Karpas-422 (cell line): ENCODE measurements around the gene ZFP1. TPM values are rescaled to one million over a fixed set of nuclear protein-coding genes. Genes with fewer than 3 reads are reported as not detected.

Experiments
- DNase-seq: peaks from one replicate; pipeline ENCODE4 v3.0.0-alpha.2; 2015
- H2AFZ ChIP-seq: fragments of 200-600 bp; sonication (generic); 2 replicates; pipeline ENCODE4 v1.6.1; 2014; ENCODE audit warnings: antibody characterized with exemption, low read length, mixed read lengths
- H3K27ac ChIP-seq: fragments of 200-600 bp; sonication (generic); 2 replicates; pipeline ENCODE4 v1.5.1; 2014; ENCODE audit warnings: mild to moderate bottlenecking, low read length, moderate library complexity
- H3K27me3 ChIP-seq: fragments of 200-600 bp; sonication (generic); 2 replicates; pipeline ENCODE4 v1.6.1; 2014; ENCODE audit warnings: low read length, mixed read lengths
- H3K36me3 ChIP-seq: fragments of 200-600 bp; sonication (generic); 2 replicates; pipeline ENCODE4 v1.6.1; 2014; ENCODE audit warnings: low read length, mixed read lengths; ENCODE audit not compliant: insufficient read depth
- H3K4me1 ChIP-seq: fragments of 200-600 bp; sonication (generic); 2 replicates; pipeline ENCODE4 v1.6.1; 2014; ENCODE audit warnings: mild to moderate bottlenecking, low read length, mixed read lengths
- H3K4me2 ChIP-seq: fragments of 200-600 bp; sonication (generic); 2 replicates; pipeline ENCODE4 v1.6.1; 2014; ENCODE audit warnings: low read length, low read depth, mild to moderate bottlenecking; ENCODE audit not compliant: poor library complexity, severe bottlenecking
- H3K4me3 ChIP-seq: fragments of 200-600 bp; sonication (generic); 2 replicates; pipeline ENCODE4 v1.5.1; 2014; ENCODE audit warnings: mild to moderate bottlenecking, antibody characterized with exemption, low read length, mixed read lengths
- H3K79me2 ChIP-seq: fragments of 200-600 bp; sonication (generic); 2 replicates; pipeline ENCODE4 v1.6.1; 2014; ENCODE audit warnings: mild to moderate bottlenecking, low read length, mixed read lengths
- H3K9ac ChIP-seq: fragments of 200-600 bp; sonication (generic); 2 replicates; pipeline ENCODE4 v1.6.0; 2014; ENCODE audit warnings: low read length
- H3K9me2 ChIP-seq: fragments of 200-600 bp; sonication (generic), shearing (Covaris generic); replicated peaks from 2 replicates; pipeline ENCODE4 v1.6.0; 2014; ENCODE audit warnings: mild to moderate bottlenecking, low read length, moderate library complexity; ENCODE audit not compliant: insufficient read depth
- H3K9me3 ChIP-seq: fragments of 300-700, 200-600 bp; sonication (generic); 2 replicates; pipeline ENCODE4 v1.6.1; 2014; ENCODE audit warnings: low read length, mixed read lengths
- H4K20me1 ChIP-seq: fragments of 200-600 bp; sonication (generic); 2 replicates; pipeline ENCODE4 v1.6.1; 2014; ENCODE audit warnings: mild to moderate bottlenecking, antibody characterized with exemption, low read length, low read depth; ENCODE audit not compliant: insufficient read depth
- total RNA-seq: library from RNA; depleted of rRNA; stranded (reverse); fragments of >200 nt; shearing (Covaris generic); gene quantifications from 2 replicates; pipeline ENCODE4 v1.2.3, GENCODE V29; 2014; ENCODE audit warnings: low replicate concordance

ZFP1 gene
- total RNA-seq, 1 experiment from 2014 or later = 23.0 TPM

DNA sequence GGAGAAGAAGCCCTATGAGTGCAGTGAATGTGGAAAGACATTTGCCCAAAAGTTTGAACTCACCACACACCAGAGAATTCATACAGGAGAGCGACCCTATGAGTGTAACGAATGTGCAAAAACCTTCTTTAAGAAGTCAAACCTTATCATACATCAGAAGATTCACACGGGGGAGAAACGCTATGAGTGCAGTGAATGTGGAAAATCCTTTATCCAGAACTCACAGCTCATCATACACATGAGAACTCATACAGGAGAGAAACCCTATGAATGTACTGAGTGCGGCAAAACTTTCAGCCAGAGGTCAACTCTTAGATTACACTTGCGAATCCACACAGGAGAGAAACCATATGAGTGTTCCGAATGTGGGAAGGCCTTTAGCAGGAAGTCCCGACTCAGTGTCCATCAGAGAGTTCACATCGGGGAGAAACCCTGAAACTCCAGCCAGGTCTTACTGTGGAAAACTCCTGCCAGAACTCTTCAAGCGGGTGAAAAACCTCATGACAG, 21.6 kb downstream of the ZFP1 start:
- no peaks in the 10 kb centered on the region for H4K20me1 ChIP-seq
- no peaks in the 10 kb centered on the region for H3K9me2 ChIP-seq
- H3K79me2 ChIP-seq = no peaks in the 10 kb centered on the region
- DNase-seq = no peak
- no peaks in the 10 kb centered on the region for H3K27me3 ChIP-seq
- H3K9ac ChIP-seq = no peak overlapping the region
- peaks cover 65% of the 10 kb centered on the region for H3K36me3 ChIP-seq
- no peaks in the 10 kb centered on the region for H3K4me1 ChIP-seq
- no peak overlapping the region for H3K4me3 ChIP-seq
- H3K9me3 ChIP-seq = peaks cover 72% of the 10 kb centered on the region
- no peak overlapping the region for H3K4me2 ChIP-seq
- no peak overlapping the region for H2AFZ ChIP-seq
- H3K27ac ChIP-seq = no peak overlapping the region

- peaks cover 69% of the 10 kb centered on the region for H3K9me3 ChIP-seq
- no peaks in the 10 kb centered on the region for H3K27me3 ChIP-seq
These were observed 24.3 kb downstream of the ZFP1 start for GRCh38 chr16:75172578-75172977.

GRCh38 chr16:75175074-75175473, 26.8 kb downstream of the ZFP1 start:
- peaks cover 46% of the 10 kb centered on the region for H3K9me3 ChIP-seq

More at GRCh38 chr16:75172578-75172977, 24.3 kb downstream of the ZFP1 start:
- H3K27ac ChIP-seq = no peak overlapping the region
- no peak for DNase-seq
- peaks cover 44% of the 10 kb centered on the region for H3K36me3 ChIP-seq
- no peak overlapping the region for H3K4me3 ChIP-seq
- no peak overlapping the region for H3K4me2 ChIP-seq
- H3K4me1 ChIP-seq = no peaks in the 10 kb centered on the region
- H3K9me2 ChIP-seq = no peaks in the 10 kb centered on the region
- H3K9ac ChIP-seq = no peak overlapping the region
- H4K20me1 ChIP-seq = no peaks in the 10 kb centered on the region
- no peaks in the 10 kb centered on the region for H3K79me2 ChIP-seq
- H2AFZ ChIP-seq = no peak overlapping the region

GRCh38 chr16:75176926-75177325, 28.6 kb downstream of the ZFP1 start:
- no peaks in the 10 kb centered on the region for H3K9me2 ChIP-seq
- no peak overlapping the region for H3K27ac ChIP-seq
- no peaks in the 10 kb centered on the region for H4K20me1 ChIP-seq
- no peaks in the 10 kb centered on the region for H3K27me3 ChIP-seq
- H3K4me3 ChIP-seq = no peak overlapping the region
- peaks cover 5% of the 10 kb centered on the region for H3K4me1 ChIP-seq
- peaks cover under 1% of the 10 kb centered on the region; the same call in 1 of the 2 replicates for H3K36me3 ChIP-seq
- H2AFZ ChIP-seq = no peak overlapping the region
- no peaks in the 10 kb centered on the region for H3K79me2 ChIP-seq
- H3K9me3 ChIP-seq = peaks cover 27% of the 10 kb centered on the region
- H3K4me2 ChIP-seq = no peak overlapping the region
- H3K9ac ChIP-seq = no peak overlapping the region
- DNase-seq = no peak

More at GRCh38 chr16:75175074-75175473, 26.8 kb downstream of the ZFP1 start:
- Histone ChIP-seq H3K4me3 (no peak overlapping the region), H3K9me2 (no peaks in the 10 kb centered on the region), H3K9ac (no peak overlapping the region), H3K4me1 (peaks cover 5% of the 10 kb centered on the region), H3K79me2 (no peaks in the 10 kb centered on the region), H3K27ac (no peak overlapping the region), H3K4me2 (no peak overlapping the region), H2AFZ (no peak overlapping the region), H4K20me1 (no peaks in the 10 kb centered on the region), H3K36me3 (peaks cover 19% of the 10 kb centered on the region), H3K27me3 (no peaks in the 10 kb centered on the region)
- no peak for DNase-seq

DNA sequence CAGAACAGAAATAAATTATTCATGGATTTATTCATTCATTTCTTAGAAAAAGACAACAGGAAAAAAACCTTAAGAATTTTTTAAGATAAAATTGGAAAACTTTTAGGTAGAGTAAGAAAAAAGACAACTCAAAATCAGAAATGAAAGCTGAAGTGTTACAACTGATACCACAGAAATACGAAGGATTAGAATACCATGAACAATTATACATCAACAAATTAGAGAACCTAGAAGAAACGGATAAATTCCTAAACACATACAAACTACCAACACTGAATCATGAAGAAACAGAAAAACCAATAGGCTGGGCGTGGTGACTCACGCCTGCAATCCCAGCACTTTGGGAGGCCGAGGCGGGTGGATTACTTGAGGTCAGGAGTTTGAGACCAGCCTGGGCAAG, 30.9 kb downstream of the ZFP1 start:
- no peaks in the 10 kb centered on the region for H3K79me2 ChIP-seq
- no peaks in the 10 kb centered on the region for H3K36me3 ChIP-seq
- no peak overlapping the region for H3K27ac ChIP-seq
- H3K27me3 ChIP-seq = no peaks in the 10 kb centered on the region
- H4K20me1 ChIP-seq = no peaks in the 10 kb centered on the region
- H3K4me2 ChIP-seq = peak overlapping the region; percentile 36
- H3K4me3 ChIP-seq = no peak overlapping the region
- no peak overlapping the region for H3K9ac ChIP-seq
- peaks cover 13% of the 10 kb centered on the region for H3K9me3 ChIP-seq
- peaks cover 5% of the 10 kb centered on the region for H3K4me1 ChIP-seq
- no peak overlapping the region for H2AFZ ChIP-seq
- no peaks in the 10 kb centered on the region for H3K9me2 ChIP-seq
- no peak for DNase-seq

DNA sequence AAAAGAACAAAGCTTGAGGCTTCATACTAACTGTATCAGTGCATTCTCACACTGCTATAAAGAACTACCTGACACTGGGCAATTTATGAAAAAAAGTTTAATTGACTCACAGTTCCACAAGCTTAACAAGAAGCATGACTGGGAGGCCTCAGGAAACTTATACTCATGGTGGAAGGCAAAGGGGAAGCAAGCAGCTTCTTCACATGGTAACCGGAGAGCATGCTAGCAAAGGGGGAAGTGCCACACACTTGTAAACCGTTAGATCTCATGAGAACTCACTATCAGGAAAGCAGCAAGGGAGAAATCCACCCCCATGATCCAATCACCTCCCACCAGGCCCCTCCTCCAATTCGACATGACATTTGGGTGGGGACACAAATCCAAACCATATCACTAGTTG, 33.3 kb downstream of the ZFP1 start:
- Histone ChIP-seq H3K36me3 (no peaks in the 10 kb centered on the region), H3K9me3 (peaks cover 1% of the 10 kb centered on the region; the same call in 1 of the 2 replicates), H3K4me3 (no peak overlapping the region), H3K9ac (no peak overlapping the region), H4K20me1 (no peaks in the 10 kb centered on the region), H3K27me3 (no peaks in the 10 kb centered on the region), H3K79me2 (no peaks in the 10 kb centered on the region), H3K9me2 (no peaks in the 10 kb centered on the region), H2AFZ (no peak overlapping the region), H3K27ac (no peak overlapping the region), H3K4me1 (peaks cover 5% of the 10 kb centered on the region), H3K4me2 (no peak overlapping the region)
- no peak for DNase-seq

DNA sequence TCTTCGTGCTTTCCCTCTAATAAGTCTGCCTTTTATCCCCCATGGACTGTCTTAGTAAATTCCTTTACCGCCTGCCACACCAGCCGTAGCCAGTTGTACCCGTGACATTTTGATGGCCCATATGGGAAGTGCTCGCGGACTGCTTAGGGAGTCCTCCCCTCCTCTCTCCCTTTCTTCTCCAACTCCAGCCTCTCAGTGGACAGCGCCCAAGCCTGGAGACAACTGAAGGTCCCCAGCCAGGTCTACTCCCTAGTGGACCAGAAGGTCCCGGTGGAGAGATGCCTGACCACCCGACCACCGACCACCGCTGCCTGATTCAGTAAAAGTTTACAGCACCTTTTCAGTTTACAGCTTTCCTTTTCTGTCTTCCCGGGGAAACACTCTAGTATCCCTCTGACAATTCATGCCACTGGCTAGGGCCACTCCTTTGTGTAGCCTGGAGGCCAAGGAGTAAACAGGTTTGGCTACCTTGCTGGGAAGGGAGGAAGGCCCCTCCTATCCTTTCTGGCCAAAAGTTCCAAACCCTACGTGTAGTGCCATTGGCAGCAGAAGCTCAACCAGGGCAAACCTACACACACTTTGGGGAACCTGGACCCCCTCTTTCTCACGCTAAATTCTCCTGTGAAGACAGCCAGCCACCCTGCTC, 40.6 kb downstream of the ZFP1 start:
- DNase-seq = no peak
- H3K9me2 ChIP-seq = no peaks in the 10 kb centered on the region
- no peaks in the 10 kb centered on the region for H3K9me3 ChIP-seq
- H4K20me1 ChIP-seq = no peaks in the 10 kb centered on the region
- H3K4me3 ChIP-seq = no peak overlapping the region
- H3K9ac ChIP-seq = no peak overlapping the region
- no peak overlapping the region for H3K27ac ChIP-seq
- no peak overlapping the region for H2AFZ ChIP-seq
- no peaks in the 10 kb centered on the region for H3K36me3 ChIP-seq
- H3K79me2 ChIP-seq = no peaks in the 10 kb centered on the region
- no peak overlapping the region for H3K4me2 ChIP-seq
- no peaks in the 10 kb centered on the region for H3K27me3 ChIP-seq
- no peaks in the 10 kb centered on the region for H3K4me1 ChIP-seq

- no peaks in the 10 kb centered on the region for H3K27me3 ChIP-seq
- H4K20me1 ChIP-seq = no peaks in the 10 kb centered on the region
- H3K4me1 ChIP-seq = no peaks in the 10 kb centered on the region
- DNase-seq = no peak
- H3K9me3 ChIP-seq = no peaks in the 10 kb centered on the region
- no peaks in the 10 kb centered on the region for H3K79me2 ChIP-seq
- H3K9ac ChIP-seq = no peak overlapping the region
- H3K9me2 ChIP-seq = no peaks in the 10 kb centered on the region
- H3K4me3 ChIP-seq = no peak overlapping the region
- no peak overlapping the region for H2AFZ ChIP-seq
- H3K27ac ChIP-seq = no peak overlapping the region
- H3K36me3 ChIP-seq = no peaks in the 10 kb centered on the region
- H3K4me2 ChIP-seq = no peak overlapping the region
These were observed 41.4 kb downstream of the ZFP1 start for GRCh38 chr16:75189638-75190245.
